ELF-1 (cell line): ENCODE results near the gene PTN.
A peak's percentile ranks its signal among the peaks of the same experiment; 100 is the strongest.

Experiments used
- DNase-seq: peaks from one replicate; pipeline ENCODE4 v3.0.0-alpha.2; 2016; ENCODE audit warnings: low read depth, low spot score

PTN gene

DNA sequence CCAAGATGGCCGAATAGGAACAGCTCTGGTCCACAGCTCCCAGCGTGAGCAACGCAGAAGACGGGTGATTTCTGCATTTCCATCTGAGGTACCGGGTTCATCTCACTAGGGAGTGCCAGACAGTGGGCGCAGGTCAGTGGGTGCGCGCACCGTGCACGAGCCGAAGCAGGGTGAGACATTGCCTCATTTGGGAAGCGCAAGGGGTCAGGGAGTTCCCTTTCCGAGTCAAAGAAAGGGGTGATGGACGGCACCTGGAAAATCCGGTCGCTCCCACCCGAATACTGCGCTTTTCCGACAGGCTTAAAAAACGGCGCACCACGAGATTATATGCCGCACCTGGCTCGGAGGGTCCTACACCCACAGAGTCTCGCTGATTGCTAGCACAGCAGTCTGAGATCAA, 161.9 kb downstream of the PTN start:
- peak; percentile 66 for DNase-seq
